ENCODE data around the gene GOLGA6A. TPM values are rescaled to one million over a fixed set of nuclear protein-coding genes. Genes with fewer than 3 reads are reported as not detected.

GOLGA6A gene
- total and polyA plus RNA-seq, 2 donors (not counting 1 experiment from before 2014, with no cell fraction given): 0.31 to 1.0 TPM

DNA sequence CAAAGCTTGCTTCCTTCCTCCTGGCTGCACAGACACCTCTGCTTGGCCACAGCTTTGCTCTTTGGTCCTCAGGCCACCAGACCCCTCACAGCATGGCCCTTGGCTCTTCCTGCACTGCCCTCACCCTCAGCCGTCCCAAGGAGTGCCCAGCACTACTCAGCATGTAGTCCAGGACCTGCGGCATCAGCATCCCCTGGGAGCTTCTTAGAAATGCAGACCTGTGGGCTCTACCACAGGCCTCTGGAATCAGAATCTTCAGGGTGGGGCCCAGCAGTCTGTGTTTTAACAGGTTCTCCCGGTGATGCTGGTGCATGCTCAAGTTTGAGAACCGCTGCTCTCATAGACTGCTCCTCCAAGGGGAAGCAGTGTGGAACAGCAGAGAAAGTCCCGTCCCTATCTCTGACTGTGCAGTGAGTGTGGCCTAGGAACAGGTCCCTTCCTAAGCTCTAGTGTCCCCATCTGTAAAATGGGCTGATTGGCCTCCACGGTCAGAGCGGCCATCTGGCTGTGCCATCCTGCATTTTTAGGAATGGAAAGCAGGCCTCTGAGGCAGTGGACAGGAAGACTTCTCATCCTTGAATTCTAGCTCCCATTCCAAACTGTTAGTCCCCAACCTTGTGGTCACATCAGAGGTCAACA, 36.6 kb downstream of the GOLGA6A start:
- intact Hi-C loops (cut with micrococcal nuclease): no loop called here
- Mint-ChIP-seq H3K9me3 (ENCODE audit: insufficient read depth) (no peaks in the 10 kb centered on the region), H3K27ac (no peak overlapping the region), H3K4me3 (no peak overlapping the region), H3K27me3 (no peaks in the 10 kb centered on the region), H3K4me1 (peaks cover 7% of the 10 kb centered on the region)
- Histone ChIP-seq H3K27me3 (replicated peaks in 1 of 4; ENCODE audit: control extremely low read depth in 1 of 4, control insufficient read depth in 3 of 4, insufficient read depth in 4 of 4, low read length in 3 of 4) (no peaks in the 10 kb centered on the region), H3K9ac (ENCODE audit: low read length) (no peak overlapping the region), H3K79me2 (ENCODE audit: control insufficient read depth, insufficient read depth, low read length) (no peaks in the 10 kb centered on the region), H3K9me3 (ENCODE audit: control extremely low read depth in 1 of 3, control insufficient read depth in 2 of 3, insufficient read depth in 1 of 3, low read length in 2 of 3) (no peaks in the 10 kb centered on the region), H3K36me3 (replicated peaks in 1 of 2; ENCODE audit: control extremely low read depth in 1 of 2, control insufficient read depth in 1 of 2, extremely low read depth in 1 of 2, insufficient read depth in 2 of 2, low read length in 1 of 2) (peaks cover 0 to 25% of the 10 kb centered on the region in 2 experiments), H2AFZ (ENCODE audit: insufficient read depth, low read depth, low read length, poor library complexity, severe bottlenecking) (no peak overlapping the region), H4K20me1 (ENCODE audit: control insufficient read depth, insufficient read depth, low read length, poor library complexity, severe bottlenecking) (no peaks in the 10 kb centered on the region), H3K4me2 (replicated peaks; ENCODE audit: low read depth, low read length, poor library complexity, severe bottlenecking) (no peak overlapping the region), H3K27ac (ENCODE audit: low read length in 2 of 2) (no peak overlapping the region), H3K4me1 (ENCODE audit: control insufficient read depth in 2 of 2, insufficient read depth in 2 of 2, low read length in 2 of 2) (peaks cover 4 to 6% of the 10 kb centered on the region in 2 donors), H3K4me3 (ENCODE audit: control extremely low read depth in 1 of 5, extremely low read depth in 1 of 5, insufficient read depth in 1 of 5, low read depth in 2 of 5, low read length in 4 of 5) (no peak overlapping the region)
- WGBS (ENCODE audit: insufficient coverage): 80% methylated on average over 7 of the region's 7 CpGs
- no peak for TF ChIP-seq EZH2 (IDR thresholded peaks at IDR 0.05; ENCODE audit: borderline replicate concordance, insufficient read depth, low read depth, low read length, poor library complexity, severe bottlenecking)
- TF ChIP-seq, protein P1, sequence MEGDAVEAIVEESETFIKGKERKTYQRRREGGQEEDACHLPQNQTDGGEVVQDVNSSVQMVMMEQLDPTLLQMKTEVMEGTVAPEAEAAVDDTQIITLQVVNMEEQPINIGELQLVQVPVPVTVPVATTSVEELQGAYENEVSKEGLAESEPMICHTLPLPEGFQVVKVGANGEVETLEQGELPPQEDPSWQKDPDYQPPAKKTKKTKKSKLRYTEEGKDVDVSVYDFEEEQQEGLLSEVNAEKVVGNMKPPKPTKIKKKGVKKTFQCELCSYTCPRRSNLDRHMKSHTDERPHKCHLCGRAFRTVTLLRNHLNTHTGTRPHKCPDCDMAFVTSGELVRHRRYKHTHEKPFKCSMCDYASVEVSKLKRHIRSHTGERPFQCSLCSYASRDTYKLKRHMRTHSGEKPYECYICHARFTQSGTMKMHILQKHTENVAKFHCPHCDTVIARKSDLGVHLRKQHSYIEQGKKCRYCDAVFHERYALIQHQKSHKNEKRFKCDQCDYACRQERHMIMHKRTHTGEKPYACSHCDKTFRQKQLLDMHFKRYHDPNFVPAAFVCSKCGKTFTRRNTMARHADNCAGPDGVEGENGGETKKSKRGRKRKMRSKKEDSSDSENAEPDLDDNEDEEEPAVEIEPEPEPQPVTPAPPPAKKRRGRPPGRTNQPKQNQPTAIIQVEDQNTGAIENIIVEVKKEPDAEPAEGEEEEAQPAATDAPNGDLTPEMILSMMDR (IDR thresholded peaks at IDR 0.05): no peak
- POLR2A ChIA-PET: no interaction called here
- ATAC-seq (ENCODE audit: low read depth): no peak
- DNase-seq: no peak
- CTCF ChIA-PET: interaction anchor here (1.0 to 1.4 kb wide), 3 partner anchors 9 to 74 kb away, joined by 3 to 4 read pairs (median 3); partner anchors contain the start of gene PML

DNA sequence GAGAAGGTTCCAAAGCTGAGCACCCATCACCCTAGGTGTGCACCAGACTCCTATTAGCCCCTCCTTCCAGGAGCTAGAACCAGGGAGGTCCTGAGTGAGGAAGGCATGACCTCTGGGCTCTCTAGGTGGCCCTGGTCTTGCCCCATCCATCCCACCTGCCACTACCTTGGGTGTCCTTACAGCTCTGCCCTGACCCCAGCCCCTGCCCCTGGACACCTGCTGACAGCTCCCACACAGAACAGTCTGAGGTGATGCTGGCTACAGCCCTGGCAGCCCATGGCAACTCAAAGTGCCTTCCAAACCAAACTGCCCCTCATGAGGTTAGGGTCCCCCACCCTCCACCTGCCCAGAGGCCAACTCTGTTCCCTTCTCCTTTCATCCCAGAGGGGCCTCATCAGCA, 37.2 kb downstream of the GOLGA6A start:
- Histone ChIP-seq H4K20me1 (ENCODE audit: control insufficient read depth, insufficient read depth, low read length, poor library complexity, severe bottlenecking) (no peaks in the 10 kb centered on the region), H3K27me3 (replicated peaks in 1 of 4; ENCODE audit: control extremely low read depth in 1 of 4, control insufficient read depth in 3 of 4, insufficient read depth in 4 of 4, low read length in 3 of 4) (no peaks in the 10 kb centered on the region), H3K4me1 (ENCODE audit: control insufficient read depth in 2 of 2, insufficient read depth in 2 of 2, low read length in 2 of 2) (peaks cover 4 to 6% of the 10 kb centered on the region in 2 donors), H3K27ac (ENCODE audit: low read length in 2 of 2) (no peak overlapping the region), H3K4me2 (replicated peaks; ENCODE audit: low read depth, low read length, poor library complexity, severe bottlenecking) (no peak overlapping the region), H3K4me3 (ENCODE audit: control extremely low read depth in 1 of 5, extremely low read depth in 1 of 5, insufficient read depth in 1 of 5, low read depth in 2 of 5, low read length in 4 of 5) (no peak overlapping the region), H3K79me2 (ENCODE audit: control insufficient read depth, insufficient read depth, low read length) (no peaks in the 10 kb centered on the region), H2AFZ (ENCODE audit: insufficient read depth, low read depth, low read length, poor library complexity, severe bottlenecking) (no peak overlapping the region), H3K9me3 (ENCODE audit: control extremely low read depth in 1 of 3, control insufficient read depth in 2 of 3, insufficient read depth in 1 of 3, low read length in 2 of 3) (no peaks in the 10 kb centered on the region), H3K9ac (ENCODE audit: low read length) (no peak overlapping the region), H3K36me3 (replicated peaks in 1 of 2; ENCODE audit: control extremely low read depth in 1 of 2, control insufficient read depth in 1 of 2, extremely low read depth in 1 of 2, insufficient read depth in 2 of 2, low read length in 1 of 2) (peaks cover 0 to 25% of the 10 kb centered on the region in 2 experiments)
- TF ChIP-seq, protein P1 (IDR thresholded peaks at IDR 0.05): no peak
- no peak for TF ChIP-seq EZH2 (IDR thresholded peaks at IDR 0.05; ENCODE audit: borderline replicate concordance, insufficient read depth, low read depth, low read length, poor library complexity, severe bottlenecking)
- ATAC-seq (ENCODE audit: low read depth) (no peak), DNase-seq (no peak)
- Mint-ChIP-seq H3K27ac (no peak overlapping the region), H3K4me1 (peaks cover 7% of the 10 kb centered on the region), H3K4me3 (no peak overlapping the region), H3K9me3 (ENCODE audit: insufficient read depth) (no peaks in the 10 kb centered on the region), H3K27me3 (no peaks in the 10 kb centered on the region)
- POLR2A ChIA-PET: no interaction called here
- CTCF ChIA-PET: interaction anchor here (1.0 to 4.0 kb wide), 3 partner anchors 8 to 72 kb away, joined by 3 to 14 read pairs (median 4); partner anchors contain the start of gene PML
- intact Hi-C loops (cut with micrococcal nuclease): no loop called here

Measured in B cell (primary cell).